SK-N-MC (cell line): ENCODE data around the gene CDK9.

ENCODE experiments used
- DNase-seq: peaks from one replicate; pipeline ENCODE4 v3.0.0-alpha.2; 2011; ENCODE audit warnings: low read depth, low spot score
- H3K27ac ChIP-seq: fragments of 200-600 bp; sonication (generic); 2 replicates; pipeline ENCODE4 v1.5.1; 2016; ENCODE audit warnings: mixed run types
- H3K36me3 ChIP-seq: fragments of 200-600 bp; sonication (generic); 2 replicates; pipeline ENCODE4 v1.6.1; 2017; ENCODE audit warnings: antibody characterized with exemption, low read length, mixed read lengths; ENCODE audit not compliant: insufficient read depth
- H3K4me3 ChIP-seq: fragments of 200-600 bp; sonication (generic); 2 replicates; pipeline ENCODE4 v1.5.1; 2016
- H3K9ac ChIP-seq: fragments of 200-600 bp; sonication (generic); 2 replicates; pipeline ENCODE4 v1.8.0; 2017; ENCODE audit warnings: mixed run types, mixed read lengths; ENCODE audit not compliant: insufficient read length
- H3K9me3 ChIP-seq: fragments of 200-600 bp; sonication (generic); 2 replicates; pipeline ENCODE4 v1.6.1; 2017; ENCODE audit warnings: low read depth, mild to moderate bottlenecking, antibody characterized with exemption, low read length, moderate library complexity, mixed read lengths
- EZH2 ChIP-seq: fragments of 200-600 bp; sonication (generic); IDR thresholded peaks from one replicate; pipeline ENCODE4 v1.6.1; 2017; ENCODE audit warnings: antibody characterized with exemption
- FOXP2 ChIP-seq: optimal IDR thresholded peaks from 2 replicates; pipeline ENCODE3; 2011; ENCODE audit warnings: mild to moderate bottlenecking, moderate library complexity; ENCODE audit not compliant: insufficient read depth; ENCODE audit errors: extremely low read length, control extremely low read depth
- POLR2AphosphoS5 ChIP-seq: IDR thresholded peaks from 2 replicates; pipeline ENCODE4 v1.6.1; 2012; ENCODE audit warnings: mild to moderate bottlenecking, low read depth, low read length, borderline replicate concordance

Gene CDK9

GRCh38 chr9:127758843-127759242, 27.0 kb upstream of the CDK9 start:
- no peaks in the 10 kb centered on the region for H3K36me3 ChIP-seq
- H3K4me3 ChIP-seq = no peak overlapping the region
- no peaks in the 10 kb centered on the region for H3K9me3 ChIP-seq
- H3K9ac ChIP-seq = no peak overlapping the region
- DNase-seq = no peak
- TF ChIP-seq POLR2AphosphoS5 = no peak
- no peak for TF ChIP-seq FOXP2
- TF ChIP-seq EZH2 = no peak
- H3K27ac ChIP-seq = no peak overlapping the region

- no peak overlapping the region for H3K4me3 ChIP-seq
- no peak overlapping the region for H3K9ac ChIP-seq
These were observed 24.8 kb upstream of the CDK9 start for GRCh38 chr9:127761061-127761460.

DNA sequence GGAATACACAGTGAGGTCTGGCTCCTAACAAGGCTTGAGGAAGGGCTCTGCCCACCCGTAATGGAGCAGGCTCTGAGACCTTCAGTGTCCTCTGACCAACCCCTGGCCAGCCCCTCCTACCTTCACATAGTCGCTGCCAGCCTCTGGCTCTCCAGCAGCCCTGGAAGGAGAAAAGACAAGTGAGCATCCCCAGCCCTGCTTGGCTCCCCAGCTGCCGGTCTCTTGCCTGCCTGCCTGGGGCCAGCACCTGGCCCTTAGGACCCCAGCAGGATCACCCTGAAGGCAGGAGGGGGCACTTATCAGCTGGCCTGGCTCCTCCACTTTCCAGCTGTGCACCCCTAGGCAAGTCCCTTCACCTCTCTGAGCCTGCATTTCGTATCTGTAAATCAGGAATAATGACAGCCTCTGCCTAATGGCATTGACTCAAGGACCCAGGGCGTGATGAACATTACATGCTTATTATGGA, 24.3 kb upstream of the CDK9 start:
- TF ChIP-seq POLR2AphosphoS5 (no peak), EZH2 (no peak), FOXP2 (no peak)
- Histone ChIP-seq H3K9ac (no peak overlapping the region), H3K27ac (no peak overlapping the region), H3K4me3 (no peak overlapping the region), H3K9me3 (no peaks in the 10 kb centered on the region), H3K36me3 (no peaks in the 10 kb centered on the region)
- no peak for DNase-seq

More at GRCh38 chr9:127761061-127761460, 24.8 kb upstream of the CDK9 start:
- H3K9me3 ChIP-seq = no peaks in the 10 kb centered on the region
- H3K36me3 ChIP-seq = no peaks in the 10 kb centered on the region
- no peak overlapping the region for H3K27ac ChIP-seq
- no peak for DNase-seq
- TF ChIP-seq FOXP2 = no peak
- TF ChIP-seq EZH2 = no peak
- TF ChIP-seq POLR2AphosphoS5 = no peak

GRCh38 chr9:127762111-127762676, 23.6 kb upstream of the CDK9 start:
- H3K36me3 ChIP-seq = no peaks in the 10 kb centered on the region
- no peak overlapping the region for H3K27ac ChIP-seq
- H3K4me3 ChIP-seq = no peak overlapping the region
- DNase-seq = no peak
- no peak for TF ChIP-seq POLR2AphosphoS5
- TF ChIP-seq FOXP2 = no peak
- H3K9me3 ChIP-seq = no peaks in the 10 kb centered on the region
- H3K9ac ChIP-seq = no peak overlapping the region

DNA sequence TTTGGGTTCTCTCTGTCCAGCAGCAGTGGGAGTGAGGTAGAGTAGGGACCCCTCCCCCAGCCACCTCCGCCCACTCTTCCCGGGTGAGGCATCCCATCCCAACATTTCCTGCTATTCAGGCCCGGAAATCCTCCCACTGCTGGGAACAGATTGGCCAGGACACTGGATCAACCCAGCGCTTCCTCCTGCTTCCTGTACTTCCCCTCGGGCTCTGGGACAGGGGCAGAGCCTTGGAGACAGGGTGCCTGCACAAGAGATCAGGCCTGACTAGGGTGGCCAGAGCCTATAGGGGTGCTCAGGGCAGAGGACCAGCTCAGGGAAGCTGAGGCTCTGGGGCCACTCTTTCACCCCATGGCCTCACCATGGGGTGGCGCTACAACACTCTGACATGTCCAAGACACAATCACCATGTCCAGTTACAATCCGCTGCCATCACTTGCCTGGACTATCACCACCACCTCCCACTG, 21.9 kb upstream of the CDK9 start:
- DNase-seq = no peak
- Histone ChIP-seq H3K36me3 (no peaks in the 10 kb centered on the region), H3K9me3 (no peaks in the 10 kb centered on the region), H3K27ac (no peak overlapping the region), H3K9ac (no peak overlapping the region), H3K4me3 (no peak overlapping the region)
- no peak for TF ChIP-seq POLR2AphosphoS5
- TF ChIP-seq EZH2 = no peak
- no peak for TF ChIP-seq FOXP2

- DNase-seq = no peak
- Histone ChIP-seq H3K27ac (no peak overlapping the region), H3K36me3 (no peaks in the 10 kb centered on the region), H3K9ac (no peak overlapping the region), H3K4me3 (no peak overlapping the region), H3K9me3 (no peaks in the 10 kb centered on the region)
- no peak for TF ChIP-seq EZH2
- no peak for TF ChIP-seq POLR2AphosphoS5
These were observed 20.4 kb upstream of the CDK9 start for GRCh38 chr9:127765418-127765817.

DNA sequence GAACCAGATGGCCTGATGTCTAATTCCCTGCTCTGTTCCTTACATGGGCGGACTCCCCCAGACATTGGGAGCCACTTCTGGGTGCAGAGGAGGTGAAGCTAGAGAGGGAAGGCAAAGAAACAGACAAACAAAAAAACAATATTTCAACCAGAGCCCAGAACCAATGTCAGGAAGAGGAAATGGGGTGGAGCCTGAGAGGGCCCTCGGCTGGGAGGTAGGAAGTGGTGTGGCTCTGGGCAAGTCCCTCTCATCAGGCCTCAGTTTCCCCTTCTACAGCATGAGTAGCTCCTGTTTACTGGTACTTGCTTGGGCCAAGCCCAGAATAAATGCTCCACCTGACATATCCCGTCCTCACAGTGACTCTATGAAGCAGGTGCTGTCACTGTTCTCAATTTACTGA, 18.4 kb upstream of the CDK9 start:
- DNase-seq = no peak
- no peaks in the 10 kb centered on the region for H3K36me3 ChIP-seq
- H3K9me3 ChIP-seq = no peaks in the 10 kb centered on the region
- no peak overlapping the region for H3K4me3 ChIP-seq
- TF ChIP-seq FOXP2 = no peak
- no peak for TF ChIP-seq POLR2AphosphoS5
- TF ChIP-seq EZH2 = no peak
- no peak overlapping the region for H3K27ac ChIP-seq
- H3K9ac ChIP-seq = no peak overlapping the region

DNA sequence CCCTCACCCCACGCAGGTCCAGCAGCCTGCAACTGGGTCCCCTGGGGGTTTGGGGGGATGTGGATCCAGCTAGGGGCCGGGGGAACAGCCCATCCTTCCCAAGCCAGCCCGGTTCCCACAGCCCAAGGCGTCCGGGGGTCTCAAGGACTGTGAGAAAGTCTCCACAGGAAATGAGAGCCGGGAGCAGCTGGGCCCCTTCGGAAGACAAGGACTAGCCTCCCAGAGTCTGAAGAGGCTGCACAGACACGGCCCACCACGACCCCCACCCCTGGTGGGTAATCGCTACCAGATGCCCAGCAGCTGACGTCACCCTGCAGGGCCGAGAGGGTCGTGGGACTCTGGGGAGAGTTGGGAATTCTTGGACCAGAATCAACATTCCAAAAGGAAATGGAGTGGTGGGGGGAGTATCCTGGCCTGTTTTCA, 17.9 kb upstream of the CDK9 start:
- Histone ChIP-seq H3K9ac (peak overlapping the region; percentile 28), H3K4me3 (no peak overlapping the region), H3K9me3 (no peaks in the 10 kb centered on the region), H3K27ac (peak overlapping the region; percentile 76), H3K36me3 (no peaks in the 10 kb centered on the region)
- TF ChIP-seq POLR2AphosphoS5 = no peak
- no peak for TF ChIP-seq FOXP2
- no peak for TF ChIP-seq EZH2
- no peak for DNase-seq

DNA sequence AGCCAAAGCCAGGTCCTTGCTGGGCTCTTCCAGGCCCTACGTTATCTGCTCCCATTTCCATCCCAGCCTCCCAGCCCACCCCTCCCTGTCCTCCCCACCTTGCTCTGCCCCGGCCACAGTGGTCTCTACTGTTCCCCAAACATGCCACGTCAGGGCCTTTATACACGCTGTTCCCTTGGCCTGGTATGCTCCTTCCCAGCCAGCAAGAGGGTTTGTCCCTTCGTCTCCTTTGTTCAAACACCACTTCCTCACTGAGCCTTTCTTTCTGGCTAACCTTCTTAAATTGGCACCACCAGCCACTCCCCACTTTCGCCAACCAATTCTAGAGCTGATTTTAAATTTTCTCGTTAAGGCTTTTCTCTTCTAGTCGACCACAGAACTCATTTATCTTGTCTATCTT, 17.1 kb upstream of the CDK9 start:
- DNase-seq = no peak
- H3K4me3 ChIP-seq = no peak overlapping the region
- no peak overlapping the region; the same call in 1 of the 2 replicates for H3K27ac ChIP-seq
- H3K9ac ChIP-seq = no peak overlapping the region
- H3K36me3 ChIP-seq = no peaks in the 10 kb centered on the region
- TF ChIP-seq EZH2 (no peak), FOXP2 (no peak), POLR2AphosphoS5 (no peak)
- no peaks in the 10 kb centered on the region for H3K9me3 ChIP-seq
